ENCODE measurements around the gene GPR142. TPM values are rescaled to one million over a fixed set of nuclear protein-coding genes. Genes with fewer than 3 reads are reported as not detected.

GPR142 gene
- total and polyA plus RNA-seq, 4 donors: 0.05 to 0.08 TPM; not detected in 2

GRCh38 chr17:74353446-74354060 lies 13.8 kb upstream of the GPR142 start:
- WGBS: 75% methylated on average over 10 of the region's 10 CpGs
- H3K4me1 ChIP-seq (ENCODE audit: control insufficient read depth in 4 of 4, insufficient read depth in 4 of 4, low read length in 3 of 4): peaks cover 2 to 11% (median 6%) of the 10 kb centered on the region in 4 donors
- no peaks in the 10 kb centered on the region for H3K9me3 ChIP-seq (ENCODE audit: control insufficient read depth in 4 of 4, low read length in 3 of 4)
- H3K27ac ChIP-seq (ENCODE audit: low read depth in 1 of 2, low read length in 2 of 2): no peak overlapping the region
- H3K9ac ChIP-seq (ENCODE audit: low read depth in 1 of 2, low read length in 2 of 2): no peak overlapping the region
- peaks cover 4 to 9% (median 5%) of the 10 kb centered on the region in 4 donors for H3K27me3 ChIP-seq (ENCODE audit: control insufficient read depth in 4 of 4, insufficient read depth in 4 of 4, low read length in 3 of 4)
- TF ChIP-seq HNF4G (IDR thresholded peaks at IDR 0.05) (no peak), YY1 (IDR thresholded peaks at IDR 0.05) (no peak), EGR1 (IDR thresholded peaks at IDR 0.05; ENCODE audit: low read depth in 2 of 2) (no peak), GABPA (IDR thresholded peaks at IDR 0.05 in 1 of 2, conservative IDR thresholded peaks at IDR 0.05 in 1 of 2) (no peak), CTCF (IDR thresholded peaks at IDR 0.05; ENCODE audit: low read depth, low read length, missing input control) (no peak), FOXA2 (IDR thresholded peaks at IDR 0.05) (no peak), SP1 (IDR thresholded peaks at IDR 0.05) (no peak), NR2F2 (IDR thresholded peaks at IDR 0.05) (no peak), HNF4A (conservative IDR thresholded peaks at IDR 0.05) (no peak), REST (IDR thresholded peaks at IDR 0.05) (no peak), FOXA1 (IDR thresholded peaks at IDR 0.05) (no peak), RAD21 (IDR thresholded peaks at IDR 0.05) (no peak), ATF3 (IDR thresholded peaks at IDR 0.05) (no peak), ZBTB33 (IDR thresholded peaks at IDR 0.05) (no peak), TAF1 (conservative IDR thresholded peaks at IDR 0.05) (no peak), JUND (IDR thresholded peaks at IDR 0.05) (no peak), RXRA (IDR thresholded peaks at IDR 0.05) (no peak)
- TF ChIP-seq, protein P1, sequence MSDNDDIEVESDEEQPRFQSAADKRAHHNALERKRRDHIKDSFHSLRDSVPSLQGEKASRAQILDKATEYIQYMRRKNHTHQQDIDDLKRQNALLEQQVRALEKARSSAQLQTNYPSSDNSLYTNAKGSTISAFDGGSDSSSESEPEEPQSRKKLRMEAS (IDR thresholded peaks at IDR 0.05): no peak
- no peak overlapping the region for H3K4me3 ChIP-seq (ENCODE audit: low read depth in 1 of 3, low read length in 3 of 3)
- no peaks in the 10 kb centered on the region for H3K36me3 ChIP-seq (ENCODE audit: control insufficient read depth in 4 of 4, insufficient read depth in 3 of 4, low read depth in 1 of 4, low read length in 3 of 4)
- DNase-seq (ENCODE audit: low spot score): no peak

Data from liver (tissue), 9 donors.